Chondrocyte (in vitro differentiated cells): ENCODE data around the gene OR10H3. TPM values are rescaled to one million over a fixed set of nuclear protein-coding genes. Genes with fewer than 3 reads are reported as not detected.
"Not testable (repeated sequence)": the region's sequence is repeated elsewhere in the genome, so short reads cannot be mapped to it uniquely, and the experiment has no call there.

Experiments
- DNase-seq: peaks from one replicate; pipeline ENCODE4 v3.0.0; 2021; ENCODE audit warnings: mixed read lengths, low spot score
- H3K27ac Mint-ChIP-seq: one replicate; pipeline ENCODE4 v1.8.0; 2021; ENCODE audit warnings: mild to moderate bottlenecking, moderate library complexity, mixed read lengths; ENCODE audit not compliant: unreplicated experiment
- H3K27me3 Mint-ChIP-seq: 2 replicates; pipeline ENCODE4 v1.8.0; 2021; ENCODE audit warnings: low read depth, mixed read lengths
- H3K36me3 Mint-ChIP-seq: 2 replicates; pipeline ENCODE4 v1.8.0; 2021; ENCODE audit warnings: low read depth, mixed read lengths
- H3K4me1 Mint-ChIP-seq: 2 replicates; pipeline ENCODE4 v1.8.0; 2021; ENCODE audit warnings: low read depth, mild to moderate bottlenecking, mixed read lengths
- H3K4me3 Mint-ChIP-seq: one replicate; pipeline ENCODE4 v1.8.0; 2021; ENCODE audit warnings: mild to moderate bottlenecking, moderate library complexity, mixed read lengths; ENCODE audit not compliant: unreplicated experiment
- H3K9me3 Mint-ChIP-seq: 2 replicates; pipeline ENCODE4 v1.8.0; 2021; ENCODE audit warnings: low read depth, mixed read lengths
- CTCF ChIP-seq: fragments of 200-600 bp; sonication (generic); IDR thresholded peaks from 2 replicates; pipeline ENCODE4 v1.5.0; 2021; ENCODE audit warnings: antibody characterized with exemption, mild to moderate bottlenecking, moderate library complexity
- total RNA-seq: library from RNA; stranded (reverse); gene quantifications from 3 replicates; pipeline ENCODE4 v1.2.1, GENCODE V29; 2021

The OR10H3 gene
- total RNA-seq, 1 donor from 2014 or later: not detected

DNA sequence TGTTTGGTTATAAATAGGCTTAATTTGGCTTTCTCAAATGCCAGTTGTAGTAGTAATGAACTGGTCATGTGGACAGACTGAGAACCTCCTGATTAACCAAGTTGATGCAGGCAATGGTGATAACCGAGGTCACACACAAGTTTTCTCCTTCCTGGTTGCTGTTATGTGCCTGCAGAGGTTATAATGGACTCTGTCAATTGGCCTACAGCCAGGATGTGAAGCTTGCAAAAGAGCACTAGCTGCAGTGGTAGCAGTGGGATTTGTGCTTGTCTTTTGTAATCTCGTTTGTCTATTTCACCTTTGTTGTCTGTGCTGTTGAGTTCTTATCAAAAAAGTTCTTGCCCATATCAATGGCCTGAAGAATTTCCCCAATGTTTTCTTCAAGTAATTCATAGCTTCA is 20.6 kb downstream of the OR10H3 start:
- Mint-ChIP-seq H3K4me3 (no peak overlapping the region), H3K9me3 (peaks cover 17% of the 10 kb centered on the region), H3K27ac (no peak overlapping the region), H3K4me1 (no peaks in the 10 kb centered on the region), H3K27me3 (no peaks in the 10 kb centered on the region), H3K36me3 (no peaks in the 10 kb centered on the region)
- no peak for TF ChIP-seq CTCF
- no peak for DNase-seq

- no peak overlapping the region for H3K4me3 Mint-ChIP-seq
- peaks cover 9% of the 10 kb centered on the region for H3K9me3 Mint-ChIP-seq
- no peaks in the 10 kb centered on the region for H3K4me1 Mint-ChIP-seq
- no peak overlapping the region for H3K27ac Mint-ChIP-seq
- no peaks in the 10 kb centered on the region for H3K36me3 Mint-ChIP-seq
- no peak for DNase-seq
- no peaks in the 10 kb centered on the region for H3K27me3 Mint-ChIP-seq
- no peak for TF ChIP-seq CTCF
Measured at GRCh38 chr19:15759962-15760565, 22.3 kb downstream of the OR10H3 start.

- no peak for DNase-seq
- H3K27me3 Mint-ChIP-seq: no peaks in the 10 kb centered on the region
- no peak overlapping the region for H3K27ac Mint-ChIP-seq
- no peaks in the 10 kb centered on the region for H3K4me1 Mint-ChIP-seq
- H3K4me3 Mint-ChIP-seq: no peak overlapping the region
- peaks cover 56% of the 10 kb centered on the region for H3K9me3 Mint-ChIP-seq
- TF ChIP-seq CTCF: no peak
- H3K36me3 Mint-ChIP-seq: no peaks in the 10 kb centered on the region
Measured at GRCh38 chr19:15769586-15769985, 31.8 kb downstream of the OR10H3 start.

DNA sequence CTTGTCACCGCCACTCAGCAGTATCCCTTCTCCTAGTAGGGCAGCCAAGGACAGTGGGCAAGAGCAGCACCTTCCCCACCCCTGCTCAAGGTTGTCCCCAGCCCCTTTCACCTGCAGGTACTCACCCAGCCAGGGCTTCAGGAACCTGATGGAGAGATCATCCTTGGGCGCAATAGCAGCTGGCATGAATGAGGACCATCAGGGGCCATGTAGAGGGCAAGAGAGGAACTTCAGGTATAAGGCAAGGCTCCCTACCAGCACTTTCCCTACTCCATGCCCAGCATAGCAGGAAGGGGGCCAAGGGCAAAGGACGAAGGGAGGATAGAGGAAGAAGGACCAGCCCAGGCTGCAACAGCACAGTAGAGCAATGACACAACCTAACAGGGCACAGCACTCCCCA is 36.4 kb downstream of the OR10H3 start:
- not testable (repeated sequence) for H3K4me1 Mint-ChIP-seq, H3K27me3 Mint-ChIP-seq, H3K27ac Mint-ChIP-seq, DNase-seq, H3K36me3 Mint-ChIP-seq, H3K4me3 Mint-ChIP-seq
- H3K9me3 Mint-ChIP-seq: peaks cover 46% of the 10 kb centered on the region

GRCh38 chr19:15775249-15775648 is 37.5 kb downstream of the OR10H3 start:
- no peaks in the 10 kb centered on the region for H3K27me3 Mint-ChIP-seq
- H3K9me3 Mint-ChIP-seq: peaks cover 41% of the 10 kb centered on the region
- H3K4me3 Mint-ChIP-seq: no peak overlapping the region
- no peaks in the 10 kb centered on the region for H3K36me3 Mint-ChIP-seq
- no peak for TF ChIP-seq CTCF
- H3K27ac Mint-ChIP-seq: no peak overlapping the region
- no peaks in the 10 kb centered on the region for H3K4me1 Mint-ChIP-seq
- DNase-seq: no peak

DNA sequence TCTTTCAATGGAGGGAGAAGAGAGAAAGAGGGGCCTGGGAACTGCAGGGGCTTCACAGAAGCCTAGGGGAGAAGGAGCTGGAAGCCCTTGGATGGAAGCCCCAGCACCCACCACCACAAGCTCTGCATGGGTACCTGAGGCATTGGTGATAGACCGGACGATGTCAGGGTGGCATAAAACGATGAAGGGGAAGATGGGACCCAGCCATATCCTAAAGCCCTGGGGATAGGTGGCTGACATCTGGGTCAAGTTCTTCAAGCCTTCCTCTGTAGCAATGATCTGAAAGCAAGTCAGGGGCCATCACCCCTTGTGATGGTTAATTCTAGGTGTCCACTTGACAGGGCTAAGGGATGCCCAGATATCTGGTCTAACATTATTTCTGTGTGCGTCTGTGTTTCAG is 38.5 kb downstream of the OR10H3 start:
- no peak overlapping the region for H3K4me3 Mint-ChIP-seq
- H3K9me3 Mint-ChIP-seq: peaks cover 35% of the 10 kb centered on the region
- no peak overlapping the region for H3K27ac Mint-ChIP-seq
- no peaks in the 10 kb centered on the region for H3K4me1 Mint-ChIP-seq
- no peak for TF ChIP-seq CTCF
- DNase-seq: no peak
- no peaks in the 10 kb centered on the region for H3K36me3 Mint-ChIP-seq
- no peaks in the 10 kb centered on the region for H3K27me3 Mint-ChIP-seq
